ENCODE measurements around the gene TMEM208. TPM values are rescaled to one million over a fixed set of nuclear protein-coding genes. Genes with fewer than 3 reads are reported as not detected.

TMEM208 gene
- total RNA-seq, 6 experiments from 2014 or later, result 50.9 to 67.8 (median 58.4) TPM

DNA sequence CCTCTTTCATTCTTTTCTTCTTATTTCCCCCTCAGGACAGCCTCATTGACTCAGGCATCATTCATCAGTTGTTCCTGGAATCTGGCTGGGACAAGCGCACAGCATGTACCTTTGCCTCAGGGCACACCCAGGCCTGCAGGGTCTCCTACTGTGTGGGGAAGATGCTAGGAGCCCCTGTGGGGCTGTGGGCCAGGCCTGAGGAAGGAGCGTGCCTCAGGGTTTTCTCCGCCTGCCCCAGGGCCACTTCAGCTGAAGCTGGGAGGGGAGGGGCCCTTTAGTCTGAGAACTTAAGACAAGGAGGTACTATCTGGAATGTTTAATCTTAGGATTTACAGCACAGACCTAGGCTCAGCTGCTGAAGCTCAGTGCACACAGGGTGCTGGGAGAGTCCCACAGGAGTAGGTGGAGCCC is 20.1 kb upstream of the TMEM208 start:
- no peak overlapping the region for H3K4me3 Mint-ChIP-seq
- no peak for TF ChIP-seq CTCF (IDR thresholded peaks at IDR 0.05)
- no peaks in the 10 kb centered on the region for H3K9me3 Mint-ChIP-seq
- H3K36me3 Mint-ChIP-seq (ENCODE audit: low read depth), result no peaks in the 10 kb centered on the region
- H3K27ac Mint-ChIP-seq, result peak overlapping the region; percentile 75
- peaks cover 24% of the 10 kb centered on the region for H3K4me1 Mint-ChIP-seq (ENCODE audit: low read depth)
- DNase-seq, result peak; percentile 25
- peaks cover 4% of the 10 kb centered on the region for H3K27me3 Mint-ChIP-seq (ENCODE audit: insufficient read depth)

- peak overlapping the region; percentile 83 for H3K27ac Mint-ChIP-seq
- no peak for TF ChIP-seq CTCF (IDR thresholded peaks at IDR 0.05)
- DNase-seq, result peak; percentile 74
- no peaks in the 10 kb centered on the region for H3K9me3 Mint-ChIP-seq
- no peak overlapping the region for H3K4me3 Mint-ChIP-seq
- H3K4me1 Mint-ChIP-seq (ENCODE audit: low read depth), result peaks cover 24% of the 10 kb centered on the region
- peaks cover 4% of the 10 kb centered on the region for H3K27me3 Mint-ChIP-seq (ENCODE audit: insufficient read depth)
- no peaks in the 10 kb centered on the region for H3K36me3 Mint-ChIP-seq (ENCODE audit: low read depth)
Observed at GRCh38 chr16:67207249-67208091, 19.5 kb upstream of the TMEM208 start.

GRCh38 chr16:67208154-67208896 is 18.6 kb upstream of the TMEM208 start:
- H3K4me3 Mint-ChIP-seq, result no peak overlapping the region
- peak overlapping the region; percentile 83 for H3K27ac Mint-ChIP-seq
- no peak for DNase-seq
- H3K4me1 Mint-ChIP-seq (ENCODE audit: low read depth), result peaks cover 32% of the 10 kb centered on the region
- peaks cover 4% of the 10 kb centered on the region for H3K27me3 Mint-ChIP-seq (ENCODE audit: insufficient read depth)
- no peaks in the 10 kb centered on the region for H3K9me3 Mint-ChIP-seq
- H3K36me3 Mint-ChIP-seq (ENCODE audit: low read depth), result no peaks in the 10 kb centered on the region
- TF ChIP-seq CTCF (IDR thresholded peaks at IDR 0.05), result no peak

GRCh38 chr16:67209565-67209964 is 17.4 kb upstream of the TMEM208 start:
- no peak for DNase-seq
- Mint-ChIP-seq H3K4me1 (ENCODE audit: low read depth) (peaks cover 32% of the 10 kb centered on the region), H3K36me3 (ENCODE audit: low read depth) (no peaks in the 10 kb centered on the region), H3K27ac (no peak overlapping the region), H3K9me3 (no peaks in the 10 kb centered on the region), H3K27me3 (ENCODE audit: insufficient read depth) (peaks cover 4% of the 10 kb centered on the region), H3K4me3 (no peak overlapping the region)
- no peak for TF ChIP-seq CTCF (IDR thresholded peaks at IDR 0.05)

DNA sequence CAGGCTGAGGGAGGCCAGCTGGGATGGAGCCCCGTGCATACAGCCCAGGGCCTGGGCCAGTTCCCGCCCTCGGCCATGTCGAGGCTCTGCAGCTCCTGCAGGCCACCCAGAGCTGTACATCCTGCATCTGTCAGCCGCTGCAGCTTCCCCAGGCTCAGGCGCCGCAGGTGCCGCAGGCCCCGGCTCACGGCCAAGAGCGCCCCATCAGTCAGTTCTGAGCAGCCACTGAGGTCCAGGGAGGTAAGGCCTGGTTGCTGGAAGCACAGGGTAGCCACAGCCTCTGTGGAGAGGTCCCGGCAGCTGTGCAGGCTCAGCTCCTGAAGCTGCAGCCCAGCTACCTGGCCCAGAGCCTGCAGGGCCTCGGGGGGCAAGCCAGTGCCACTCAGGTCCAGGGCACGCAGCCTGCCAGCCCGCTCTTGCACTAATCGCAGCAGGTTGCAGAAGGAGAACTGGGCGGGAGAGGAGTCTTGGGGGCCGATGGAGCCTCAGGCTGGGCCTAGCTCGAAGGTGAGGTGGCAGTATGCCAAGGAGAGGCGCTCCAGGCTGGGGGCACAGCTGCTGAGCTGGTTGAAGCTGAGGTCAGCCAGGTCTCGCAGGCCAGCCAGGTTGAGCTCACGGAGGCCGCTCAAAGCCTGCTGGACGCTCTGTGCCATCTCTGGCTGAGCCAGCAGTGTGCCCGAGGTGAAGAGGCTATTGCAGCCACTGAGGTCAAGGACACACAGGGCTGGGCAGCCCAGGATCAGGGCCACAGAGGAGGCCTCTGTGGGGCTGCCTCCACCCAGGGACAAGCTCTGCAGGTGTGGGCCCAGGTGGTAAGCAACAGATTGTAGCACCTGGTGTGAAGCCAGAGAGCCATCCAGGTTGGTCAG is 16.6 kb upstream of the TMEM208 start:
- DNase-seq, result no peak
- TF ChIP-seq CTCF (IDR thresholded peaks at IDR 0.05), result no peak
- Mint-ChIP-seq H3K4me3 (no peak overlapping the region), H3K9me3 (no peaks in the 10 kb centered on the region), H3K27ac (no peak overlapping the region), H3K27me3 (ENCODE audit: insufficient read depth) (peaks cover 3% of the 10 kb centered on the region), H3K36me3 (ENCODE audit: low read depth) (no peaks in the 10 kb centered on the region), H3K4me1 (ENCODE audit: low read depth) (peaks cover 32% of the 10 kb centered on the region)

All from HFFc6 (cell line).